Stomach (tissue), 9 donors: Measurements from ENCODE around the gene SKOR1. TPM values are rescaled to one million over a fixed set of nuclear protein-coding genes. Genes with fewer than 3 reads are reported as not detected.
A peak's percentile ranks its signal among the peaks of the same experiment; 100 is the strongest.

ENCODE experiments used
- DNase-seq, 2 donors: peaks; one replicate each; pipeline versions ENCODE4 v3.0.0 to v3.0.0-alpha.2; 2013 to 2019
- H3K27ac ChIP-seq, 5 donors: fragments of 200-600 bp in 4 of 5; sonication (generic) in 4 of 5; one replicate each; pipeline ENCODE4 v1.5.1; 2013 to 2019; ENCODE audit warnings: mild to moderate bottlenecking in 1 of 5, moderate library complexity in 1 of 5
- H3K27me3 ChIP-seq, 3 donors: fragments of 200-600 bp; sonication (generic); one replicate each; pipeline ENCODE4 v1.5.1; 2017 to 2019; ENCODE audit warnings: mixed run types in 1 of 3
- H3K36me3 ChIP-seq, 4 donors: fragments of 200-600 bp; sonication (generic); 1 replicate in 3 of 4; 2 replicates in 1 of 4; pipeline ENCODE4 v1.5.1; 2016 to 2019
- H3K4me1 ChIP-seq, 4 donors: fragments of 200-600 bp; sonication (generic); one replicate each; pipeline ENCODE4 v1.5.1; 2016 to 2019
- H3K4me3 ChIP-seq, 4 donors: fragments of 200-600 bp; sonication (generic) in 3 of 4; one replicate each; pipeline ENCODE4 v1.5.1; 2016 to 2019; ENCODE audit warnings: mild to moderate bottlenecking in 1 of 4
- H3K9me3 ChIP-seq, 4 donors: fragments of 200-600 bp; sonication (generic); one replicate each; pipeline ENCODE4 v1.5.1; 2016 to 2019
- EP300 ChIP-seq: sonication (generic); formaldehyde crosslinking; IDR thresholded peaks from one replicate; pipeline ENCODE4 v1.6.1; 2017; ENCODE audit warnings: antibody characterized with exemption
- POLR2A ChIP-seq, 4 donors: fragments of 450-650 bp; IDR thresholded peaks; one replicate each; pipeline ENCODE4 v1.6.1; 2016; ENCODE audit warnings: antibody characterized with exemption in 4 of 4, control low read depth in 2 of 4, mild to moderate bottlenecking in 1 of 4, moderate library complexity in 1 of 4
- POLR2AphosphoS5 ChIP-seq, 3 donors: sonication (generic); formaldehyde crosslinking; IDR thresholded peaks; one replicate each; pipeline ENCODE4 v1.6.1; 2016; ENCODE audit warnings: antibody characterized with exemption in 3 of 3
- WGBS, 5 donors: extraction: QIAGEN DNeasy Blood & Tissue Kit in 3 of 5; methylation state at CpG; one replicate each; pipeline versions ENCODE4 v1.1.5 to v1.1.7; 2013 to 2018; 5-methylcytosine and 5-hydroxymethylcytosine counted together
- intact Hi-C: fragments of 100-400 bp; cut with DNase I; formaldehyde crosslinking; loops from one replicate; pipeline ENCODE4 v1.15.1; 2023; ENCODE audit warnings: low total_unique reads
- polyA plus RNA-seq, 3 donors: library from polyadenylated mRNA; stranded (reverse); fragments of 200-250 nt; gene quantifications; one replicate each; pipeline ENCODE4 v1.2.3, GENCODE V29; 2013
- total RNA-seq, 5 donors: library from RNA; depleted of rRNA; stranded (reverse); fragments of >200 nt; gene quantifications; one replicate each; pipeline versions ENCODE4 v1.1.0 to v1.2.3, GENCODE V29; 2014 to 2016
- TF ChIP-seq, protein P1 (sequence below), 7 experiments: fragments of 450-650 bp in 4 of 7; fragments of 200-600 bp in 3 of 7; sonication (generic) in 3 of 7; IDR thresholded peaks; one replicate each; pipeline ENCODE4 v1.5.1; 2016 to 2019; ENCODE audit warnings: antibody characterized with exemption in 7 of 7, control low read depth in 2 of 7, mild to moderate bottlenecking in 1 of 7
- donor health status: healthy with polysubstance abuse.
- donor health status: Bipolar disorder and iron deficiency.
- donor health status: healthy.

The SKOR1 gene
- total and polyA plus RNA-seq, 8 donors: 0.14 to 5.8 (median 0.69) TPM; not detected in 2

DNA sequence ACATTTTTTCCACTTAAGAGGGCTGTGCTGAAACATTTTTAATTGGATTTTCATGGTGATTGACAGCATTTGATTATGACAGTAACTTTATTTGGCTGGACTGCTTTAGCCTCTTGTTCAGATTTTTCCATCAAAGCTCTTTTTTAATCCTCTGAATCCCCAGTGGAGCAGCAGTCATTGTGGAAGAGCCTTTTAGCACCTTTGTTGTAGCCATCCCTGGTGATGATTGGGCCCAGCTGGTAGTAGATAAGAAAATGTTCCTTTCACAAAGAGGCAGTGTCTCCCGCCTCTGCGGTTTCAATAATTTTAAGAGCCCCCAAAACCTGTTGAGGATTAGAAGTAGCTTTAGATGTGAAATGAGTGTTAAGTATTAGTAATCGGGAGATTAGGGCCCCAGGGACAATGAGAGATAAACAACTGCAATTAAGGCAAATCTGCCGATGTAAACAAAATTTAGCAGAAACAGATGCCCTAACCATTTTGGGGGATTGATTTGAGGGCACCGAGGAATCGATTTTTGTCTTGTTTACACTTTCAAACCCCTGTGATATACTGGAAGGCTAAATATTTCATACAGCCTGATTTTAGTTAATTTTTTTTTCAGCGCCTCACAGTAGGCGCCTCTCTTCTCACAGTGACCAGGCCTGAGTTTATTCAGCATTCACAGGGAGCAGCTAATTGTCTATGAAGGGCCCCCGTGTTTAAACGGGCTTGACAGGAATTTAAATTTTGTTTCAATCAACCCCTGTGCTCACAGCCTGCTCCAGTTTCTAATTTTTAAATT lies 43.2 kb upstream of the SKOR1 start:
- H3K27ac ChIP-seq: no peak overlapping the region
- peaks cover 10 to 17% (median 13%) of the 10 kb centered on the region in 4 donors for H3K36me3 ChIP-seq
- no peaks in the 10 kb centered on the region for H3K27me3 ChIP-seq
- H3K9me3 ChIP-seq: no peaks in the 10 kb centered on the region
- TF ChIP-seq EP300 (no peak), POLR2AphosphoS5 (IDR thresholded peaks at IDR 0.05) (no peak), POLR2A (IDR thresholded peaks at IDR 0.05) (no peak)
- TF ChIP-seq, protein P1, sequence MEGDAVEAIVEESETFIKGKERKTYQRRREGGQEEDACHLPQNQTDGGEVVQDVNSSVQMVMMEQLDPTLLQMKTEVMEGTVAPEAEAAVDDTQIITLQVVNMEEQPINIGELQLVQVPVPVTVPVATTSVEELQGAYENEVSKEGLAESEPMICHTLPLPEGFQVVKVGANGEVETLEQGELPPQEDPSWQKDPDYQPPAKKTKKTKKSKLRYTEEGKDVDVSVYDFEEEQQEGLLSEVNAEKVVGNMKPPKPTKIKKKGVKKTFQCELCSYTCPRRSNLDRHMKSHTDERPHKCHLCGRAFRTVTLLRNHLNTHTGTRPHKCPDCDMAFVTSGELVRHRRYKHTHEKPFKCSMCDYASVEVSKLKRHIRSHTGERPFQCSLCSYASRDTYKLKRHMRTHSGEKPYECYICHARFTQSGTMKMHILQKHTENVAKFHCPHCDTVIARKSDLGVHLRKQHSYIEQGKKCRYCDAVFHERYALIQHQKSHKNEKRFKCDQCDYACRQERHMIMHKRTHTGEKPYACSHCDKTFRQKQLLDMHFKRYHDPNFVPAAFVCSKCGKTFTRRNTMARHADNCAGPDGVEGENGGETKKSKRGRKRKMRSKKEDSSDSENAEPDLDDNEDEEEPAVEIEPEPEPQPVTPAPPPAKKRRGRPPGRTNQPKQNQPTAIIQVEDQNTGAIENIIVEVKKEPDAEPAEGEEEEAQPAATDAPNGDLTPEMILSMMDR (IDR thresholded peaks at IDR 0.05): no peak
- DNase-seq: no peak
- intact Hi-C loops: no loop called here
- no peaks in the 10 kb centered on the region for H3K4me1 ChIP-seq
- H3K4me3 ChIP-seq: no peak overlapping the region
- 78 to 83% (median 80%) methylated on average over 10 of the region's 10 CpGs for WGBS, 5 donors

DNA sequence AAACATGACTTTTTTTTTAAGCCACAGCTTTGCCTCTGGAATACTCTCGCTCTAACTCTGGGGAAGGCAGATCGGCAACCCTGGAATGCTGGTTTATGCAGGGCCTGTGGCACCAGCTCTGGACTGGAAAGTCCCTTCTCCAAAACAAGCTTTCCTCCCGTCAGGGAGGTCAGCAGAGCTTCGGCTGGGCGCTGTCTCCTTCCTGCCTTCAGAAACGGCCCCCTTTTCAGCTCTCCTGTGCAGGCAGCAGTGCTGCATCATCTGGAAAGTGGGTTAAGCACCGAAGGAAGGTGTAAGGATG lies 42.7 kb upstream of the SKOR1 start:
- TF ChIP-seq EP300 (no peak), POLR2A (IDR thresholded peaks at IDR 0.05) (no peak), POLR2AphosphoS5 (IDR thresholded peaks at IDR 0.05) (no peak)
- TF ChIP-seq, protein P1 (IDR thresholded peaks at IDR 0.05): no peak
- H3K4me1 ChIP-seq: no peaks in the 10 kb centered on the region
- no peak overlapping the region for H3K27ac ChIP-seq
- no peaks in the 10 kb centered on the region for H3K9me3 ChIP-seq
- intact Hi-C loops: no loop called here
- H3K36me3 ChIP-seq: peaks cover 10 to 17% (median 13%) of the 10 kb centered on the region in 4 donors
- no peak for DNase-seq
- H3K4me3 ChIP-seq: no peak overlapping the region
- H3K27me3 ChIP-seq: no peaks in the 10 kb centered on the region
- 59 to 82% (median 69%) methylated on average over 7 of the region's 7 CpGs for WGBS, 5 donors

DNA sequence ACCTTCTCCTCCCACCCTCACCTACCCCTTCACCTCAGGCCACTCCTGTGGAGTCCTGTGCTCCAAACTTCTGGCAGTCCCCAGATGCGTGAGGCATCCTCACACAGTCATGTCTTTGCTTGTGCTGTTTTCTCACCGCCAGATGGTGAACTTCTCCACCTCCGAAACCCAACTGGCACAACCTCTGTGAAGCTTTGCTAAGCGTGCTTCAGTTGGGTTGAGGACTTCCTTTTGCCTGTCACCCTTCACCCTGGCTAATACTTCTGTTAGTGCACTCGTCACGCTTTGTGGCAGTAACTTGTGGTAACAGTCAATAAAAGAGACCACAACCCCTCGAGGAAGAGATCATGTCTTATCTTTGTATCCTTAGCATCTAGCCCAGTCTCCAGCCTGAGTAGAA lies 42.0 kb upstream of the SKOR1 start:
- peaks cover 10 to 17% (median 13%) of the 10 kb centered on the region in 4 donors for H3K36me3 ChIP-seq
- H3K27ac ChIP-seq: no peak overlapping the region
- 77 to 86% (median 81%) methylated on average over 7 of the region's 7 CpGs for WGBS, 5 donors
- H3K27me3 ChIP-seq: no peaks in the 10 kb centered on the region
- H3K4me1 ChIP-seq: no peaks in the 10 kb centered on the region
- H3K4me3 ChIP-seq: no peak overlapping the region
- intact Hi-C loops: no loop called here
- no peak for TF ChIP-seq EP300
- no peak for TF ChIP-seq POLR2A (IDR thresholded peaks at IDR 0.05)
- TF ChIP-seq, protein P1 (IDR thresholded peaks at IDR 0.05): no peak
- no peak for TF ChIP-seq POLR2AphosphoS5 (IDR thresholded peaks at IDR 0.05)
- H3K9me3 ChIP-seq: no peaks in the 10 kb centered on the region
- DNase-seq: peak in 1 of 2 donors; percentile 49

DNA sequence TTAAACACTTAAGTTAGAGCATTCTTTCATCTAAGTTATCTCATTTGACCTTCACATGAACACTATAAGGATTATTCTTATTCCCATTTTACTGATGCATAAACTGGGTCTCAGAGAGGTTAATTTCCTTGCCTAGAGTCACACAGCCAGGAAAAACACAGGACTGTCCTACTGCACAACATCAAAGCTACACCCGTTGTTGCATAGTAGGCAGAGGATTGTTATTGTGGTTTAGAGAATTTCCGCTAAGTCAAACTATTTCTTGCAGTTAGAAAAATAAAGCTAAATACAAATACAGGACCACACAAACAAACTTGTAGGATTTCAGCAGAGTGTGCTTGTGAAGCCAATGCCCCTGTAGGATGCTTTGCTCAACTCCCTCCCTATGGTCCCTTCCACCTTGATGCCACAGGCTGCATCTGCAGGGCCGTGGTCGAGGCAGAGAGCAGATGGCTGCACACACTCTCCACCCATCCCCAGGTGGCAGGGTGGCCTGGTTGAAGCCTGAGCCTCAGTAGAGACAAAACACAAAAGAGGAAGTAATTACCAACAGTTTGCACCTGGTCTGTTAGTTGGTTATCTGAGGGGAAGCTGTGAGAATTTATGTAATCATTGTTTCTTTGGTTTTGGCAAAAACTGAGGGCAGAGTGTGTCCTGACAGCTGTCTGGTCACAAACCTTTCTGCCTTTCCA lies 41.1 kb upstream of the SKOR1 start:
- Histone ChIP-seq H3K4me3 (no peak overlapping the region), H3K36me3 (peaks cover 10 to 17% (median 13%) of the 10 kb centered on the region in 4 donors), H3K27me3 (no peaks in the 10 kb centered on the region), H3K9me3 (no peaks in the 10 kb centered on the region), H3K27ac (no peak overlapping the region), H3K4me1 (no peaks in the 10 kb centered on the region)
- peak in 1 of 2 donors; percentile 47 for DNase-seq
- intact Hi-C loops: no loop called here
- WGBS, 5 donors: 71 to 85% (median 73%) methylated on average over 4 of the region's 4 CpGs
- TF ChIP-seq POLR2A (IDR thresholded peaks at IDR 0.05) (no peak), POLR2AphosphoS5 (IDR thresholded peaks at IDR 0.05) (no peak)
